Left lung (tissue), 10 donors: Measurements from ENCODE around the gene MOB2. TPM values are rescaled to one million over a fixed set of nuclear protein-coding genes. Genes with fewer than 3 reads are reported as not detected.
A peak's percentile ranks its signal among the peaks of the same experiment; 100 is the strongest.
"Not testable (repeated sequence)": the region's sequence is repeated elsewhere in the genome, so short reads cannot be mapped to it uniquely, and the experiment has no call there.

Experiments
- ATAC-seq: fragments of 200-7000 bp; cut with Tn5 transposase; one replicate; pipeline ENCODE4 v1.9.1; 2020; ENCODE audit warnings: moderate library complexity
- DNase-seq, 4 donors: peaks; one replicate each; pipeline ENCODE4 v3.0.0-alpha.2; 2013 to 2020
- H3K27ac ChIP-seq, 2 donors: fragments of 200-600 bp; sonication (generic) in 1 of 2; one replicate each; pipeline versions ENCODE4 v1.5.0 to v1.8.0; 2020 to 2021
- H3K27me3 ChIP-seq, 2 donors: fragments of 200-600 bp; sonication (generic) in 1 of 2; one replicate each; pipeline versions ENCODE4 v1.5.0 to v1.8.0; 2020 to 2021
- H3K36me3 ChIP-seq, 2 donors: fragments of 200-600 bp; sonication (generic) in 1 of 2; one replicate each; pipeline versions ENCODE4 v1.5.0 to v1.8.0; 2020 to 2021
- H3K4me1 ChIP-seq, 2 donors: fragments of 200-600 bp; one replicate each; pipeline ENCODE4 v1.8.0; 2021
- H3K4me3 ChIP-seq, 2 donors: fragments of 200-600 bp; sonication (generic) in 1 of 2; one replicate each; pipeline versions ENCODE4 v1.5.0 to v1.8.0; 2020 to 2021; ENCODE audit warnings: mild to moderate bottlenecking in 1 of 2
- H3K9me3 ChIP-seq, 2 donors: fragments of 200-600 bp; sonication (generic) in 1 of 2; one replicate each; pipeline versions ENCODE4 v1.5.0 to v1.8.0; 2020 to 2021
- intact Hi-C, 2 donors: fragments of 100-400 bp; cut with DNase I; formaldehyde crosslinking; loops; one replicate each; pipeline versions ENCODE4 v1.11.2 to v1.14.2; 2022
- polyA plus RNA-seq, 6 donors: library from polyadenylated mRNA; unstranded; fragments of 120-200 nt; gene quantifications; one replicate each; pipeline ENCODE4 v1.2.1, GENCODE V29; 2013; ENCODE audit not compliant: insufficient read length in 6 of 6
- total RNA-seq, 2 donors: library from RNA; stranded (reverse); fragmentation: NEBNext Ultra II Directional; extraction: Animal tissue kit (Norgen Biotek cat#: 25700); gene quantifications; one replicate each; pipeline ENCODE4 v1.2.1, GENCODE V29; 2021
- TF ChIP-seq, protein P1 (sequence below), 2 donors: fragments of 200-600 bp; sonication (generic) in 1 of 2; IDR thresholded peaks; one replicate each; pipeline versions ENCODE4 v1.5.0 to v1.8.0; 2021; ENCODE audit warnings: antibody characterized with exemption in 2 of 2
- donor health status: DM: no; HTN: yes; CAD: no.
- donor health status: DM: no; HTN: no; CAD: no.

The MOB2 gene
- total and polyA plus RNA-seq, 8 donors: 36.1 to 41.3 (median 37.3) TPM

DNA sequence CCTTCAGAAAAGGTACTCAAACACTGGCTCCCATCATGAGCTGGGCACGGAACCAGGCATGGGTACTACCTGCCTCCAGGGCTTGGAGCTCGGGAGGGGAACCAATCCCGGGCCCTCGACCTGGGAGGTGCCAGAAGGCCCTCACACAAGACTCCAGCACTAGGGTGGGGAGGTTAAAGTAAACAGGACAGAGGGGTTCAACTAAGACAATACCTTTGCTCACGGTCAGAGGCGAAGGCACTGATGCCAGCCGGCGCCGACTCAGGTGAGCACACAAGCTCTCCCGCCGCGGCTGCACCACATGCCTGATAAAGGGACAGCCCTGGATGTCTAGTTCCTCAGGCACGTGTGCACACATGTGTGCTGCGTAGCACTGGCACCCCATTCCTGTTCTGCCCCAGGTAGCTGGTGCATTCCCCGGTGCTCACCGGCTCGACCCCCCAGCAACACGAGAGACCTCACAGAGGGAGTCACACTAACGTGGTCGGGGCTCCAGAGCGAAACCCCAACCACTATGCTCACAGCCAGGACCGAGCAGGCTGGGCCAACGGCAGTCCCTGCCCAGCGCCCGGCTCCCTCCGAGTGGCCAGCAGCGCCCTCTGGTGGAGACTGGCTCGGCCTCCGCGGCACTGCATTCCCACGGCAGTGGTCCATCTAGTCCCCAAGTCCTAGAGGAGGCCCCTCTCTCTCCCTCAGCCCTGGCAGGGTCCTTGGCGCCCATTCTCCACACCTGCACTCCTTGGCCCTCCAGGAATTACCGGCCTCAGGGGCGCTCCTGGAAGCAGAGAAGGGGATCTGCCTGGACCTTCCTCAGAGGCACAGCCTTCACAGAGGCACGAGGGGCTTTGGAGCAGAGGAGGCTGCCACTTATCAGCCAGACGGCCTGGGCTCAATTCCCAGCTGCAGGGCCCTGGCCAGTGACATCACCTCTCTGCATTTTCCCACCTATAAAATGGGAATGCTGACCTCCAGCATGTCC is 28.8 kb upstream of the MOB2 start:
- no peak overlapping the region for H3K4me3 ChIP-seq
- intact Hi-C loops: loop anchor here in 1 of 2 donors (5.0 to 10.0 kb wide), 2 partner anchors 221 to 313 kb away; no protein-coding TSS in a partner anchor

DNA sequence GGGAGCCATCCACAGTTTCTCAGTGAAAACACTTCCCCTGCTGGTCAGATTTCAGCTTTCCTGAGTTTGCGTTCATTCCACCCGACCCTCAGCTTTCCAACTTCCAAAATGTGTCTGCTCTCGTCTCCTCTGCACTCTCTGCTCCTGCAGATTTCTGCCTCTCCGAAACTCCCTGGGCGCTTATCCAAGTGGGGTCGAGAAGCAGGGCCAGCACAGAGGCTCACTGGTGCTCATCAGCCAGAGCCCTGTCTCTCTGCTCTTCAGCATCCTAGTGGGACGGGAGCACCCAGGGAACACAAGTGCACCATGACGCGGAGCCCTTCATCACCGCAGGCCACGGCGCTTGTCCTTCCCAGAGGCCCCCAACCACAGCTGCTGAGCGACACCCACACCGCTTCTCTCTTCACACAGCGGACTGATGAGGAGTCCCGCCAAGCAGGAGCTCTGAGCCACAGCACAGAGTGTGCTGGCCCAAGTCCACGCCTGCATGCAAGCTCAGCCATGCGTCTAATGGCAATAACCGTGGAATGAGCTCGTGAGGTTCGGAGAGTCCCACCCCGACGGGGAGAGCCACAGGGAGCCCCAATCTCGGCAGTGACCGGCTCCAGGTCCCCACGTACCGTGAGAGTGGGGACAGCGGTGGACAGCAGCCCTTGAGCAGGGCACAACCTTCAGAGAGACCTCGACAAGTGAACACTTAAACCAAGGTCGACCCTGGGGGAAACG is 27.9 kb upstream of the MOB2 start:
- Histone ChIP-seq H3K4me3 (no peak overlapping the region), H3K36me3 (no peaks in the 10 kb centered on the region), H3K4me1 (peaks cover 6 to 40% of the 10 kb centered on the region in 2 donors), H3K27ac (no peak overlapping the region), H3K9me3 (no peaks in the 10 kb centered on the region), H3K27me3 (no peaks in the 10 kb centered on the region)
- TF ChIP-seq, protein P1, sequence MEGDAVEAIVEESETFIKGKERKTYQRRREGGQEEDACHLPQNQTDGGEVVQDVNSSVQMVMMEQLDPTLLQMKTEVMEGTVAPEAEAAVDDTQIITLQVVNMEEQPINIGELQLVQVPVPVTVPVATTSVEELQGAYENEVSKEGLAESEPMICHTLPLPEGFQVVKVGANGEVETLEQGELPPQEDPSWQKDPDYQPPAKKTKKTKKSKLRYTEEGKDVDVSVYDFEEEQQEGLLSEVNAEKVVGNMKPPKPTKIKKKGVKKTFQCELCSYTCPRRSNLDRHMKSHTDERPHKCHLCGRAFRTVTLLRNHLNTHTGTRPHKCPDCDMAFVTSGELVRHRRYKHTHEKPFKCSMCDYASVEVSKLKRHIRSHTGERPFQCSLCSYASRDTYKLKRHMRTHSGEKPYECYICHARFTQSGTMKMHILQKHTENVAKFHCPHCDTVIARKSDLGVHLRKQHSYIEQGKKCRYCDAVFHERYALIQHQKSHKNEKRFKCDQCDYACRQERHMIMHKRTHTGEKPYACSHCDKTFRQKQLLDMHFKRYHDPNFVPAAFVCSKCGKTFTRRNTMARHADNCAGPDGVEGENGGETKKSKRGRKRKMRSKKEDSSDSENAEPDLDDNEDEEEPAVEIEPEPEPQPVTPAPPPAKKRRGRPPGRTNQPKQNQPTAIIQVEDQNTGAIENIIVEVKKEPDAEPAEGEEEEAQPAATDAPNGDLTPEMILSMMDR (IDR thresholded peaks at IDR 0.05): no peak
- ATAC-seq (peak; percentile 6), DNase-seq (peak in 1 of 4 donors; percentile 59)
- intact Hi-C loops: loop anchor here in 1 of 2 donors (5.0 to 10.0 kb wide), 2 partner anchors 220 to 312 kb away; no protein-coding TSS in a partner anchor

More for the DNA sequence above, 28.8 kb upstream of the MOB2 start:
- H3K36me3 ChIP-seq: no peaks in the 10 kb centered on the region
- TF ChIP-seq, protein P1 (IDR thresholded peaks at IDR 0.05): peak; percentile 87 to 94
- peaks cover 6 to 38% of the 10 kb centered on the region in 2 donors for H3K4me1 ChIP-seq
- H3K9me3 ChIP-seq: no peaks in the 10 kb centered on the region
- H3K27ac ChIP-seq: no peak overlapping the region
- DNase-seq (peak; percentile 66 to 94 (median 76)), ATAC-seq (peak; percentile 97)
- H3K27me3 ChIP-seq: no peaks in the 10 kb centered on the region

DNA sequence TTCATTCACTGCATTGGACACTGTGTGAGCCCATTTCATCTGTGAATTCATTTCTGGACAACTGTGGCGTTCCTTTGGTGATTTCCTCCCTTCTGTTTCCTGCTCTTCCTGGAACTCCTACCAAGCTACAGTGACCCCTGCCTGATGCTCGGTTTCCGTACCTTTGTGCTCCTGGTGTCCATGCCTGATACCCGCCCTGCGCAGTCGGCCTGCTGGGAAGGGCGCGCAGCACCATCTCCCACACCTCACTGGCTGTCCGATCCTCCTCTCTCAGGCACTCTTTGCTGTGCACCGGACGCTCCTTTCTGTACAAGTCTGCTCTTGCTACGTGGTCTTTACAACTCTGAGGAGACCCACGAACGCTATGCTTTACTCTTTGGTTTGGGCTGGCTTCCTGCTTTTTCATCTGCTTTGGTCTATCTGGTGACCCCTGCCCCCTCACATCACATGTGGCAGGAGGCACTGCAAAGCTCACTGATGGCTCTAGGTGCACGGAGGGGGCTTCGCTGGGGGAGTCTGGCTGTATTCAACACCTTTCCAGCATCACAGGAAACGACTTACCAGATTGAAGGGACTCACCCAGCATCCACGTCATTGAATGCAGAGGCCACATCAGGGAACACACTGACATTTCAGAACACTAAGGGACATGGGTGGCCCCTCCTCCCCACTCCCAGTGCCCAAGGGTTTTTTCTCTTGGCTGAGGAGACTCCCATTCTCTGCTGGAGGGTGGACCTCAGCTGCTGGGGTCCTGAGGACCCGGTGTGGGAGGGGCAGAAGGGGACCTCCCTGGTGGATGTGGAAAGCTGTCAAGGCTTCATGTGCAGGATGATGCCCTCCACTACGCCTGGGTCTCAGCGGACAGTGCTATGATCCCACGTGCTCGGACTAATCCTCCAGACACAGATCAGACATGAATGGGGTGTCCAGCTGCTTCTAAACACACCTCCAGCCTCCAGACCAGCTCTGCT is 27.0 kb upstream of the MOB2 start:
- H3K36me3 ChIP-seq: no peaks in the 10 kb centered on the region
- H3K4me3 ChIP-seq: no peak overlapping the region
- intact Hi-C loops: loop anchor here in 1 of 2 donors (10.0 kb wide), 1 partner anchor 219 kb away; no protein-coding TSS in a partner anchor
- no peak overlapping the region for H3K27ac ChIP-seq
- peaks cover 8 to 49% of the 10 kb centered on the region in 2 donors for H3K4me1 ChIP-seq
- no peaks in the 10 kb centered on the region for H3K27me3 ChIP-seq
- ATAC-seq: no peak
- no peaks in the 10 kb centered on the region for H3K9me3 ChIP-seq
- peak in 1 of 4 donors; percentile 54 for DNase-seq
- TF ChIP-seq, protein P1 (IDR thresholded peaks at IDR 0.05): no peak

DNA sequence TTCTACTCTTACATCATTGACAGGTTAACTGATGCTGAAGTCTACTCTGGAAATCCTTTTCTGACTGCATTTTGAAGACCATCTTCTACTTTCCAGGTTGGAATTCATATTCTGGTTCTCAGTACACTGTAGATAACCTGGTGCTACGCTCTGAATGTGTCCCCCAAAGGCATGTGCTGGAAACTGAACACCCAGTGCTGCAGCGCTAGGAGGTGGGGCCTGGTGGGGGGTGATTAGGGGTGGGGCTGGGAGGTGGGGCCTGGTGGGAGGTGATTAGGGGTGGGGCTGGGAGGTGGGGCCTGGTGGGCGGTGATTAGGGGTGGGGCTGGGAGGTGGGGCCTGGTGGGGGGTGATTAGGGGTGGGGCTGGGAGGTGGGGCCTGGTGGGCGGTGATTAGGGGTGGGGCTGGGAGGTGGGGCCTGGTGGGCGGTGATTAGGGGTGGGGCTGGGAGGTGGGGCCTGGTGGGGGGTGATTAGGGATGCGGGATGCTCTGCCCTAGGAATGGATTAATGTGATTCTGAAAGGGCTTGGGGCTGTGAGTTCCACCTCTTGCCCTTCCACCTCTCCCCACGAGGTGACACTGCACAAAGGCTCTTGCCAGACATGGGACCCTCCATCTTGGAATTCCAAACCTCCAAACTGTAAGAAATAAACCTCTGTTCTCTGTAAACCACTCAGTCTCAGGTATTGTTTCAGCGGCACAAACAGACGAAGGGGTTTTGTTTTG is 26.1 kb upstream of the MOB2 start:
- not testable (repeated sequence) for ATAC-seq, H3K36me3 ChIP-seq, H3K9me3 ChIP-seq, H3K4me3 ChIP-seq, H3K27me3 ChIP-seq, H3K27ac ChIP-seq, DNase-seq
- H3K4me1 ChIP-seq: peaks cover 16 to 58% of the 10 kb centered on the region in 2 donors
- intact Hi-C loops: loop anchor here in 1 of 2 donors (10.0 kb wide), 1 partner anchor 218 kb away; no protein-coding TSS in a partner anchor
